Mucosa of descending colon (tissue), 3 donors: Measurements from ENCODE around the gene ANO8. TPM values are rescaled to one million over a fixed set of nuclear protein-coding genes. Genes with fewer than 3 reads are reported as not detected.
A peak's percentile ranks its signal among the peaks of the same experiment; 100 is the strongest.

Source experiments
- ATAC-seq: fragments of 200-7000 bp; cut with Tn5 transposase; one replicate; pipeline ENCODE4 v1.9.1; 2020; ENCODE audit warnings: mild to moderate bottlenecking, moderate library complexity
- DNase-seq, 3 donors: peaks; one replicate each; pipeline ENCODE4 v3.0.0-alpha.2; 2020
- H3K36me3 ChIP-seq: fragments of 200-600 bp; one replicate; pipeline ENCODE4 v1.8.0; 2021; ENCODE audit warnings: low read depth, mild to moderate bottlenecking
- H3K4me1 ChIP-seq: fragments of 200-600 bp; one replicate; pipeline ENCODE4 v1.8.0; 2021; ENCODE audit warnings: low read depth, mild to moderate bottlenecking
- H3K4me3 ChIP-seq: fragments of 200-600 bp; one replicate; pipeline ENCODE4 v1.8.0; 2021; ENCODE audit warnings: mild to moderate bottlenecking
- H3K9me3 ChIP-seq: fragments of 200-600 bp; one replicate; pipeline ENCODE4 v1.8.0; 2021; ENCODE audit warnings: mild to moderate bottlenecking
- intact Hi-C, 2 donors: fragments of 100-400 bp; cut with DNase I in 1 of 2; cut with micrococcal nuclease in 1 of 2; formaldehyde crosslinking; loops; one replicate each; pipeline versions ENCODE4 v1.11.0 to v1.11.1; 2022; cut with DNase I, micrococcal nuclease
- total RNA-seq, 3 donors: library from RNA; stranded (reverse); fragmentation: NEBNext Ultra II Directional in 2 of 3; extraction: Animal tissue kit (Norgen Biotek cat#: 25700) in 2 of 3; gene quantifications; one replicate each; pipeline versions ENCODE4 v1.2.1 to v1.2.4, GENCODE V29; 2021 to 2023
- TF ChIP-seq, protein P1 (sequence below): fragments of 200-600 bp; IDR thresholded peaks from one replicate; pipeline ENCODE4 v1.8.0; 2022; ENCODE audit warnings: antibody characterized with exemption, mild to moderate bottlenecking
- donor health status: DM: no; HTN: no; CAD: no; lungs with moderate emphysema.
- donor health status: DM: no; HTN: no; CAD: no.
- donor health status: DM: no; HTN: yes; CAD: no.

ANO8 gene
- total RNA-seq, 3 donors from 2014 or later: 7.1 to 9.4 (median 8.6) TPM

DNA sequence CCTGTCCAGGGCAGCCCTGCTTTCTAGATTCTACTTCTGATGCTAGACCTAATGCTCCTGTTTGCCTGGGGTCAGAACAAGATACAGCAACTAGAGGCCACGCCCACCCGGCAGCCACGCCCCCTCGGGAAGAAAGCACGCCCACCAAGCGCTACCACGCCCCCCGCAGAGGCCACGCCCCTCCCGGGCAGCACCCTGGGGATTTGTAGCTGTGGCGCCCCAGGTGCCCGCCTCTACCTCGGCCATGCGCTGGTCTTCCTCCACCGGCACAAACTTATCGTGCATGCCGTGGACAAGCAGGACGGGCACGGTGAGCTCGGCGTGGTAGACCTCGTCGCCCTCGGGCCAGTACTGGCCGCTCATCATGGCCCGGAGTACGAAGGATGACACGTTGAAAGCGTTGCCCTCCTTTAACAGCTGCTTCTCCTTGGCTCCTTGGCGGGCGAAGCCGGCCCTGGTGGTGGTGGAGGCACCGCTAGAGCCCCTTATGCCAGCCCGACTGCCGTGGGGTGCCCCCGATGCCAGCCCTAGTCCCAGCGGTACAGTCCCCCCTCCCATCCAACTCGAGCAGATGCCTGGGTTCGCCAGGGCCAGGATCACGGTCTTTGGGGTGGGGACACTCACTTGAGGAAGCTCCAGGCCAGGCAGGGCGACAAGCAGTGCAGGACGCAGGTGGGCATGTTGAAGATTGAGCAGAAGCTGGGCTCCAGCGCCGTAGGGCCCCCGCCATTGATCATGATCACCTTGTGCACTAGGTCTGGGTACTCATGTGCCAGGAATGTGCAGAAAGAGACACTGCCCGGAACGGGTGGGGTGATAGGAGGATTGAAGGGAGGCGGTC, 40.4 kb downstream of the ANO8 start:
- TF ChIP-seq, protein P1, sequence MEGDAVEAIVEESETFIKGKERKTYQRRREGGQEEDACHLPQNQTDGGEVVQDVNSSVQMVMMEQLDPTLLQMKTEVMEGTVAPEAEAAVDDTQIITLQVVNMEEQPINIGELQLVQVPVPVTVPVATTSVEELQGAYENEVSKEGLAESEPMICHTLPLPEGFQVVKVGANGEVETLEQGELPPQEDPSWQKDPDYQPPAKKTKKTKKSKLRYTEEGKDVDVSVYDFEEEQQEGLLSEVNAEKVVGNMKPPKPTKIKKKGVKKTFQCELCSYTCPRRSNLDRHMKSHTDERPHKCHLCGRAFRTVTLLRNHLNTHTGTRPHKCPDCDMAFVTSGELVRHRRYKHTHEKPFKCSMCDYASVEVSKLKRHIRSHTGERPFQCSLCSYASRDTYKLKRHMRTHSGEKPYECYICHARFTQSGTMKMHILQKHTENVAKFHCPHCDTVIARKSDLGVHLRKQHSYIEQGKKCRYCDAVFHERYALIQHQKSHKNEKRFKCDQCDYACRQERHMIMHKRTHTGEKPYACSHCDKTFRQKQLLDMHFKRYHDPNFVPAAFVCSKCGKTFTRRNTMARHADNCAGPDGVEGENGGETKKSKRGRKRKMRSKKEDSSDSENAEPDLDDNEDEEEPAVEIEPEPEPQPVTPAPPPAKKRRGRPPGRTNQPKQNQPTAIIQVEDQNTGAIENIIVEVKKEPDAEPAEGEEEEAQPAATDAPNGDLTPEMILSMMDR: no peak
- intact Hi-C loops: loop anchor here in 1 of 2 donors (10.0 kb wide), 1 partner anchor 101 kb away; the partner anchor contains the start of gene CCDC194
- Histone ChIP-seq H3K4me3 (no peak overlapping the region), H3K36me3 (no peaks in the 10 kb centered on the region), H3K9me3 (no peaks in the 10 kb centered on the region), H3K4me1 (peaks cover 11% of the 10 kb centered on the region)
- ATAC-seq (peak; percentile 35), DNase-seq (peak; percentile 62 to 73 (median 72))

DNA sequence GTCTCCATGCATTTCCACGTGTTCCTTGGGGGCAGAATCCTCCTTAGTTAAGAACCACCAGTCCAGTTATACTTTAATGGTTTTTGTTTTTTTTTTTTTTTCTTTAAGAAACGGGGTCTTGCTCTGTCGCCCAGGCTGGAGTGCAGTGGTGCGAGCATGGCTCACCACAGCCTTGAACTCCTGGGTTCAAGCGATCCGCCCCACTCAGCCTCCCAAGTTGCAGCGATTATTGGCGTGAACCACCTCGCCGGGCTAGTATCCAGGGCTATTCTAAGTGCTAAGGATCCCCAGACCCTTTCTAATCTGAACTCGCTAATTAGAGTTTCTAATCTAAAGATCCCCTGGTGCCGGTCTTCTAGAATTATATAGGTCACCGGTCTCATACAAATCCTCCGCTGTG, 41.0 kb downstream of the ANO8 start:
- intact Hi-C loops: loop anchor here in 1 of 2 donors (10.0 kb wide), 1 partner anchor 101 kb away; the partner anchor contains the start of gene CCDC194
- ATAC-seq: no peak

DNA sequence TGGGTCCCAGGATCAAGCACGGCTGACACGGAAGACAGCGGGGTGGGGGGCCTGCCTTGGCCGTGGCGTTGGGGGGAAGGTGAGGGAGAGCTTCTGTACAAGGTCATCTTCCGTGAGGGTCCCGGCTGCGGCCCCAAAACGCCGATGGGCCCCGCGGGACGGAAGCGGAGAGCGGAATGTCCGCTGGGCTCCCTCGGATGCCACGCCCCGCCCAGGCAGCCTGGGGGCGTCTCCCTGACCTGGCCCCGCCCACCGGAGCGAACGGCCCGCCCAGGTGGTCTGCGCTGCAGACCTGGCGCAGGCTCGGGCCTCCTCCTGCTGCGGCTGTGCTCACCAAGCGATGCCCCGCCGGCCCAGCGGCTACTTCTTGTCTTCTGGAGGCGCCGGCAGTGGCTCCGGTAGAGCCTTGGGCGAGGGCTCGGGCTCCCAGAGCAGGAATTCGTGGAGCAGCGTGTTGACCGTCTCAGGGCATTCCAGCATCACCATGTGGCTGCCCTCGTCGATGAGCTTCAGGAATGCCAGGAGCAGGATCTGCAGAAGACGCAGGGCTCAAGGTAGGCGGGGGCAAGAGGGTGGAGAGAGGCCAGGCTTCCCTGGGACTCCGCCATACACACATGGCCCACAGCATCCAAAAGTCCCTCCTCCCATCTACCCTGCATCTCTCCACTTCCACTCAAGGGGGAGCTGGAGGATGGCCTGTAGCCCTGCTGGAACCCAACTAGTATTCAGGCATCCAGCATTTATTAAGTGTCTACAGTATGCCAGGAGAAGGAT, 42.2 kb downstream of the ANO8 start:
- Histone ChIP-seq H3K9me3 (no peaks in the 10 kb centered on the region), H3K4me1 (peaks cover 11% of the 10 kb centered on the region), H3K36me3 (no peaks in the 10 kb centered on the region), H3K4me3 (peak overlapping the region; percentile 32)
- ATAC-seq: peak; percentile 96
- intact Hi-C loops: loop anchor here in 1 of 2 donors (10.0 kb wide), 1 partner anchor 102 kb away; the partner anchor contains the start of gene CCDC194
- DNase-seq: peak; percentile 81 to 90 (median 85)
- TF ChIP-seq, protein P1: peak; percentile 62

More for the DNA sequence above, 41.0 kb downstream of the ANO8 start:
- TF ChIP-seq, protein P1: no peak
- no peak overlapping the region for H3K4me3 ChIP-seq
- no peak for DNase-seq
- H3K4me1 ChIP-seq: peaks cover 11% of the 10 kb centered on the region
- no peaks in the 10 kb centered on the region for H3K9me3 ChIP-seq
- no peaks in the 10 kb centered on the region for H3K36me3 ChIP-seq

DNA sequence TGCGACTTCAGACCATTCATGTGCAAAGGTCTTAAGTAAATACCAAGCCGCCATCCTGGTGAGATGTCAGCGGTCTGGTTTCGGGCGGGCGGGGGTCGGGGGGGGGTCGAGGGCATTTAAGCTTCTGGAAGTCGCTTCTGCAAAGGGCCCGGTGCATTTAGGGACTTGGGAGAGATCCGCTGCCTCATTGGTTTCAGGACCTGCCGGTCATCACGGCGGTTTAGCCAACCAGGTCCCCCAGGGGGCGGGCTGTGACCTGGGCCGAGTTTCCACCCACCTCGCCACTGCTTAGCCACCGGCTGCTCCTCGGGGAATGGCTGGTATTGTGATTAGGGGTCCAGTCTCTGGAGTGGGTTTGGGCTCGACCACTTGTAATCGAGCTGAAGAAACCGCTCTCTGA, 45.2 kb downstream of the ANO8 start:
- H3K4me3 ChIP-seq: no peak overlapping the region
- intact Hi-C loops: no loop called here
- no peaks in the 10 kb centered on the region for H3K9me3 ChIP-seq
- TF ChIP-seq, protein P1: no peak
- DNase-seq (peak in 2 of 3 donors; percentile 76), ATAC-seq (no peak)
- no peaks in the 10 kb centered on the region for H3K36me3 ChIP-seq
- peaks cover 11% of the 10 kb centered on the region for H3K4me1 ChIP-seq

DNA sequence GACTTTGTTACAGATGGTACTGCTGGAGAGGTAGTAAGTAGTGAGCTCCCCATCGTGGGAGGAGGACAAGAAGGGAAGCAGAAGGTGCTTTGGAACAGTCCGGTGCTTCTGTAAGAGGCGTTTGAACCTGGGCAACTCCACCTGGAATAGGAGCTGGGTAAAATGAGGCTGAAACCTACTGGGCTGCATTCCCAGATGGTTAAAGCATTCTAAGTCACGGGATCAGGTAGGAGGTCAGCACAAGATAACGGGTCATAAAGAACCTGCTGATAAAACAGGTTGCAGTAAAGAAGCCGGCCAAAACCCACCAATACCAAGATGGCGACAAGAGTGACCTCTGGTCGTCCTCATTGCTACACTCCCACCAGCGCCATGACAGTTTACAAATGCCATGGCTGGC, 47.9 kb downstream of the ANO8 start:
- ATAC-seq: no peak
- intact Hi-C loops: no loop called here
- no peak for DNase-seq

More for the DNA sequence above, 47.9 kb downstream of the ANO8 start:
- no peaks in the 10 kb centered on the region for H3K36me3 ChIP-seq
- H3K9me3 ChIP-seq: no peaks in the 10 kb centered on the region
- H3K4me1 ChIP-seq: peaks cover 11% of the 10 kb centered on the region
- H3K4me3 ChIP-seq: no peak overlapping the region
- TF ChIP-seq, protein P1: no peak
